Measurements from ENCODE around the gene PER1. TPM values are rescaled to one million over a fixed set of nuclear protein-coding genes. Genes with fewer than 3 reads are reported as not detected.

Gene PER1
- total RNA-seq, 1 experiment from 2014 or later = 87.6 TPM

MicroRNAs encoded within 50 kb of the gene (microRNA counts, 767-probe panel; counts per million panel counts)
- not detected for microRNA hsa-miR-4521

Small RNA genes lying within 50 kb of the gene (microRNA-seq; reads per million reads assigned to microRNA genes)
- gene MIR4521 (ENCODE audit: borderline number of aligned reads) (33.8 reads per million, percentile 49 among the genes with 10 or more reads in this experiment), gene MIR6883 (ENCODE audit: borderline number of aligned reads) (not detected)

Other genes with a start within 250 kb of the PER1 start
- gene RNF227, start 236.1 kb downstream of the PER1 start, total RNA-seq (2021; ENCODE audit: unreplicated experiment) = 0.74 TPM
- gene KCNAB3, start 222.5 kb downstream of the PER1 start, total RNA-seq (2021; ENCODE audit: unreplicated experiment) = 7.1 TPM
- gene TRAPPC1, start 220.5 kb downstream of the PER1 start, total RNA-seq (2021; ENCODE audit: unreplicated experiment) = 123 TPM
- gene CNTROB, start 220.2 kb downstream of the PER1 start, total RNA-seq (2021; ENCODE audit: unreplicated experiment) = 54.6 TPM
- 1.4 TPM for gene GUCY2D, start 149.8 kb downstream of the PER1 start, total RNA-seq (2021; ENCODE audit: unreplicated experiment)
- 0.30 TPM for gene ALOX15B, start 113.3 kb downstream of the PER1 start, total RNA-seq (2021; ENCODE audit: unreplicated experiment)
- 3.8 TPM for gene ALOX12B, start 64.7 kb downstream of the PER1 start, total RNA-seq (2021; ENCODE audit: unreplicated experiment)
- gene ALOXE3, start 33.9 kb downstream of the PER1 start, total RNA-seq (2021; ENCODE audit: unreplicated experiment) = 3.5 TPM
- gene HES7, start 28.3 kb downstream of the PER1 start, total RNA-seq (2021; ENCODE audit: unreplicated experiment) = 0.61 TPM
- 35.9 TPM for gene VAMP2, start 10.5 kb upstream of the PER1 start, total RNA-seq (2021; ENCODE audit: unreplicated experiment)
- gene TMEM107, start 24.0 kb upstream of the PER1 start, total RNA-seq (2021; ENCODE audit: unreplicated experiment) = 30.1 TPM
- gene BORCS6, start 37.8 kb upstream of the PER1 start, total RNA-seq (2021; ENCODE audit: unreplicated experiment) = 6.4 TPM
- gene AURKB, start 58.2 kb upstream of the PER1 start, total RNA-seq (2021; ENCODE audit: unreplicated experiment) = 141 TPM
- gene CTC1, start 95.7 kb upstream of the PER1 start, total RNA-seq (2021; ENCODE audit: unreplicated experiment) = 80.4 TPM
- gene PFAS, start 96.9 kb upstream of the PER1 start, total RNA-seq (2021; ENCODE audit: unreplicated experiment) = 80.6 TPM
- gene RANGRF, start 136.3 kb upstream of the PER1 start, total RNA-seq (2021; ENCODE audit: unreplicated experiment) = 33.2 TPM
- gene SLC25A35, start 143.0 kb upstream of the PER1 start, total RNA-seq (2021; ENCODE audit: unreplicated experiment) = 4.7 TPM
- gene ARHGEF15, start 157.8 kb upstream of the PER1 start, total RNA-seq (2021; ENCODE audit: unreplicated experiment) = not detected
- gene ODF4, start 187.4 kb upstream of the PER1 start, total RNA-seq (2021; ENCODE audit: unreplicated experiment) = not detected
- gene RPL26, start 230.8 kb upstream of the PER1 start, total RNA-seq (2021; ENCODE audit: unreplicated experiment) = 2,603 TPM
- gene RNF222, start 245.4 kb upstream of the PER1 start, total RNA-seq (2021; ENCODE audit: unreplicated experiment) = not detected